GM23338 (cell line): Measurements from ENCODE around the gene DHX32. TPM values are rescaled to one million over a fixed set of nuclear protein-coding genes. Genes with fewer than 3 reads are reported as not detected.

Experiments
- ATAC-seq: fragments of 200-7000 bp; cut with Tn5 transposase; 3 replicates; pipeline ENCODE4 v1.9.1; 2020
- DNase-seq: peaks from one replicate; pipeline ENCODE4 v3.0.0-alpha.2; 2015; ENCODE audit warnings: low spot score
- H2AFZ ChIP-seq: fragments of 200-600 bp; sonication (generic); 2 replicates; pipeline ENCODE4 v1.8.0; 2016; ENCODE audit warnings: antibody characterized with exemption, mild to moderate bottlenecking, moderate library complexity
- H3F3A ChIP-seq: fragments of 200-600 bp; sonication (generic); replicated peaks from 2 replicates; pipeline ENCODE4 v1.8.0; 2017; ENCODE audit warnings: antibody characterized with exemption, mixed run types, low read depth
- H3K27ac ChIP-seq: fragments of 200-600 bp; sonication (generic); 2 replicates; pipeline ENCODE4 v1.6.1; 2016; ENCODE audit warnings: low read depth
- H3K27me3 ChIP-seq: fragments of 200-600 bp; sonication (generic); 2 replicates; pipeline ENCODE4 v1.8.0; 2016; ENCODE audit warnings: mild to moderate bottlenecking, mixed run types, moderate library complexity; ENCODE audit not compliant: insufficient read depth
- H3K36me3 ChIP-seq: fragments of 200-600 bp; sonication (generic); 2 replicates; pipeline ENCODE4 v1.8.0; 2016; ENCODE audit warnings: mild to moderate bottlenecking; ENCODE audit not compliant: insufficient read depth
- H3K4me1 ChIP-seq: fragments of 200-600 bp; sonication (generic); 2 replicates; pipeline ENCODE4 v1.8.0; 2016; ENCODE audit warnings: mild to moderate bottlenecking, moderate library complexity; ENCODE audit not compliant: insufficient read depth
- H3K4me2 ChIP-seq: fragments of 200-600 bp; sonication (generic); 2 replicates; pipeline ENCODE4 v1.7.1; 2017; ENCODE audit warnings: mixed run types
- H3K4me3 ChIP-seq: fragments of 200-600 bp; sonication (generic); 2 replicates; pipeline ENCODE4 v1.6.1; 2016; ENCODE audit warnings: mixed run types
- H3K79me2 ChIP-seq: fragments of 200-600 bp; sonication (generic); replicated peaks from 2 replicates; pipeline ENCODE4 v1.8.0; 2017; ENCODE audit warnings: mild to moderate bottlenecking; ENCODE audit not compliant: insufficient read depth
- H3K9me2 ChIP-seq: fragments of 200-600 bp; sonication (generic); 2 replicates; pipeline ENCODE4 v1.8.0; 2017; ENCODE audit not compliant: insufficient read depth
- H4K20me1 ChIP-seq: fragments of 200-600 bp; sonication (generic); replicated peaks from 2 replicates; pipeline ENCODE4 v1.8.0; 2017; ENCODE audit warnings: mild to moderate bottlenecking; ENCODE audit not compliant: insufficient read depth
- H3K27ac Mint-ChIP-seq: 2 replicates; pipeline ENCODE4 v1.8.0; 2020; ENCODE audit warnings: inconsistent platforms, mild to moderate bottlenecking, moderate library complexity, mixed read lengths
- H3K27me3 Mint-ChIP-seq: 3 replicates; pipeline ENCODE4 v1.8.0; 2022; ENCODE audit warnings: low read depth, mild to moderate bottlenecking, moderate library complexity, mixed read lengths, inconsistent platforms; ENCODE audit not compliant: insufficient read depth, poor library complexity
- H3K36me3 Mint-ChIP-seq: 3 replicates; pipeline ENCODE4 v1.8.0; 2021; ENCODE audit warnings: low read depth, mild to moderate bottlenecking, inconsistent platforms, moderate library complexity, mixed read lengths
- H3K4me1 Mint-ChIP-seq: 3 replicates; pipeline ENCODE4 v1.8.0; 2020; ENCODE audit warnings: mild to moderate bottlenecking, inconsistent platforms, mixed read lengths
- H3K4me3 Mint-ChIP-seq: 3 replicates; pipeline ENCODE4 v1.8.0; 2021; ENCODE audit warnings: moderate library complexity, mild to moderate bottlenecking, inconsistent platforms, mixed read lengths
- H3K9me3 Mint-ChIP-seq: 3 replicates; pipeline ENCODE4 v1.8.0; 2020; ENCODE audit warnings: moderate library complexity, mild to moderate bottlenecking, inconsistent platforms, mixed read lengths
- CREB1 ChIP-seq: fragments of 250-450 bp; sonication (Bioruptor Pico); IDR thresholded peaks from 2 replicates; pipeline ENCODE4 v1.5.0; 2020; ENCODE audit warnings: low read depth, mild to moderate bottlenecking, moderate library complexity
- ETS1 ChIP-seq: IDR thresholded peaks from 2 replicates; pipeline ENCODE4 v1.6.1; 2016; ENCODE audit warnings: antibody characterized with exemption
- EZH2 ChIP-seq: fragments of 200-600 bp; sonication (generic); IDR thresholded peaks from one replicate; pipeline ENCODE4 v1.8.0; 2017; ENCODE audit warnings: antibody characterized with exemption, mild to moderate bottlenecking, low read depth; ENCODE audit not compliant: unreplicated experiment
- EZH2phosphoT487 ChIP-seq: fragments of 200-600 bp; sonication (generic); IDR thresholded peaks from one replicate; pipeline ENCODE4 v1.8.1; 2018; ENCODE audit warnings: antibody characterized with exemption; ENCODE audit not compliant: unreplicated experiment
- JUNB ChIP-seq: IDR thresholded peaks from one replicate; pipeline ENCODE4 v1.6.1; 2016; ENCODE audit warnings: antibody characterized with exemption; ENCODE audit not compliant: unreplicated experiment
- NANOG ChIP-seq: IDR thresholded peaks from 2 replicates; pipeline ENCODE4 v1.6.1; 2016; ENCODE audit warnings: antibody characterized with exemption, borderline replicate concordance
- POLR2AphosphoS5 ChIP-seq: IDR thresholded peaks from 2 replicates; pipeline ENCODE4 v1.6.1; 2016; ENCODE audit warnings: antibody characterized with exemption, low read depth
- STAT1 ChIP-seq: IDR thresholded peaks from one replicate; pipeline ENCODE4 v1.6.1; 2016; ENCODE audit warnings: antibody characterized with exemption; ENCODE audit not compliant: unreplicated experiment
- ZNF114 ChIP-seq: fragments of 250-450 bp; sonication (Bioruptor Pico); IDR thresholded peaks from 2 replicates; pipeline ENCODE4 v1.5.0; 2020; ENCODE audit warnings: mild to moderate bottlenecking, moderate library complexity
- ZNF331 ChIP-seq: fragments of 250-450 bp; sonication (Bioruptor Pico); IDR thresholded peaks from 2 replicates; pipeline ENCODE4 v1.5.0; 2020; ENCODE audit warnings: low read depth, mild to moderate bottlenecking, moderate library complexity
- polyA plus RNA-seq: library from polyadenylated mRNA; unstranded; fragments of >200 nt; fragmentation: Nextera tagmentation; extraction: Ambion mirVana; gene quantifications from 2 replicates; pipeline ENCODE4 v1.2.1, GENCODE V29; 2016
- total RNA-seq: library from RNA; depleted of rRNA; stranded (reverse); fragments of >200 nt; shearing (Covaris generic); gene quantifications from 2 replicates; pipeline ENCODE4 v1.2.3, GENCODE V29; 2014
- TF ChIP-seq, protein P1 (sequence below): IDR thresholded peaks from one replicate; pipeline ENCODE4 v1.6.1; 2018; ENCODE audit warnings: antibody characterized with exemption; ENCODE audit not compliant: unreplicated experiment
- TF ChIP-seq, protein P2 (sequence below): fragments of 250-450 bp; sonication (Bioruptor Pico); IDR thresholded peaks from 2 replicates; pipeline ENCODE4 v1.5.0; 2020; ENCODE audit warnings: mild to moderate bottlenecking, moderate library complexity
- TF ChIP-seq, protein P3 (sequence below), 2 experiments: fragments of 200-600 bp in 1 of 2; sonication (generic) in 1 of 2; conservative IDR thresholded peaks; 2 replicates each; pipeline versions ENCODE4 v1.5.1 to v1.6.1; 2016 to 2017; ENCODE audit warnings: antibody characterized with exemption in 2 of 2, low read depth in 2 of 2, mild to moderate bottlenecking in 2 of 2, moderate library complexity in 1 of 2

Gene DHX32
- total and polyA plus RNA-seq, 2 experiments from 2014 or later, result 9.5 to 21.6 TPM

GRCh38 chr10:125811251-125811650 is 69.8 kb downstream of the DHX32 start:
- Histone ChIP-seq H3K4me2 (no peak overlapping the region), H3K4me1 (no peaks in the 10 kb centered on the region), H3K36me3 (no peaks in the 10 kb centered on the region; the same call in 1 of the 2 replicates), H3K79me2 (no peaks in the 10 kb centered on the region), H3K9me2 (no peaks in the 10 kb centered on the region), H2AFZ (no peak overlapping the region), H3K27ac (no peak overlapping the region), H3K4me3 (no peak overlapping the region), H3K27me3 (no peaks in the 10 kb centered on the region), H3F3A (no peaks in the 10 kb centered on the region), H4K20me1 (no peaks in the 10 kb centered on the region; the same call in 1 of the 2 replicates)
- no peaks in the 10 kb centered on the region for H3K9me3 Mint-ChIP-seq
- ATAC-seq (no peak), DNase-seq (no peak)
- no peak for TF ChIP-seq EZH2phosphoT487
- TF ChIP-seq ZNF114 (CRISPR knock-in tag), result no peak
- TF ChIP-seq JUNB, result no peak
- TF ChIP-seq CREB1, result no peak
- TF ChIP-seq ZNF331 (CRISPR knock-in tag), result no peak
- no peak for TF ChIP-seq POLR2AphosphoS5
- TF ChIP-seq ETS1, result no peak
- TF ChIP-seq, protein P1, sequence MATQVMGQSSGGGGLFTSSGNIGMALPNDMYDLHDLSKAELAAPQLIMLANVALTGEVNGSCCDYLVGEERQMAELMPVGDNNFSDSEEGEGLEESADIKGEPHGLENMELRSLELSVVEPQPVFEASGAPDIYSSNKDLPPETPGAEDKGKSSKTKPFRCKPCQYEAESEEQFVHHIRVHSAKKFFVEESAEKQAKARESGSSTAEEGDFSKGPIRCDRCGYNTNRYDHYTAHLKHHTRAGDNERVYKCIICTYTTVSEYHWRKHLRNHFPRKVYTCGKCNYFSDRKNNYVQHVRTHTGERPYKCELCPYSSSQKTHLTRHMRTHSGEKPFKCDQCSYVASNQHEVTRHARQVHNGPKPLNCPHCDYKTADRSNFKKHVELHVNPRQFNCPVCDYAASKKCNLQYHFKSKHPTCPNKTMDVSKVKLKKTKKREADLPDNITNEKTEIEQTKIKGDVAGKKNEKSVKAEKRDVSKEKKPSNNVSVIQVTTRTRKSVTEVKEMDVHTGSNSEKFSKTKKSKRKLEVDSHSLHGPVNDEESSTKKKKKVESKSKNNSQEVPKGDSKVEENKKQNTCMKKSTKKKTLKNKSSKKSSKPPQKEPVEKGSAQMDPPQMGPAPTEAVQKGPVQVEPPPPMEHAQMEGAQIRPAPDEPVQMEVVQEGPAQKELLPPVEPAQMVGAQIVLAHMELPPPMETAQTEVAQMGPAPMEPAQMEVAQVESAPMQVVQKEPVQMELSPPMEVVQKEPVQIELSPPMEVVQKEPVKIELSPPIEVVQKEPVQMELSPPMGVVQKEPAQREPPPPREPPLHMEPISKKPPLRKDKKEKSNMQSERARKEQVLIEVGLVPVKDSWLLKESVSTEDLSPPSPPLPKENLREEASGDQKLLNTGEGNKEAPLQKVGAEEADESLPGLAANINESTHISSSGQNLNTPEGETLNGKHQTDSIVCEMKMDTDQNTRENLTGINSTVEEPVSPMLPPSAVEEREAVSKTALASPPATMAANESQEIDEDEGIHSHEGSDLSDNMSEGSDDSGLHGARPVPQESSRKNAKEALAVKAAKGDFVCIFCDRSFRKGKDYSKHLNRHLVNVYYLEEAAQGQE, result no peak
- TF ChIP-seq, protein P2, sequence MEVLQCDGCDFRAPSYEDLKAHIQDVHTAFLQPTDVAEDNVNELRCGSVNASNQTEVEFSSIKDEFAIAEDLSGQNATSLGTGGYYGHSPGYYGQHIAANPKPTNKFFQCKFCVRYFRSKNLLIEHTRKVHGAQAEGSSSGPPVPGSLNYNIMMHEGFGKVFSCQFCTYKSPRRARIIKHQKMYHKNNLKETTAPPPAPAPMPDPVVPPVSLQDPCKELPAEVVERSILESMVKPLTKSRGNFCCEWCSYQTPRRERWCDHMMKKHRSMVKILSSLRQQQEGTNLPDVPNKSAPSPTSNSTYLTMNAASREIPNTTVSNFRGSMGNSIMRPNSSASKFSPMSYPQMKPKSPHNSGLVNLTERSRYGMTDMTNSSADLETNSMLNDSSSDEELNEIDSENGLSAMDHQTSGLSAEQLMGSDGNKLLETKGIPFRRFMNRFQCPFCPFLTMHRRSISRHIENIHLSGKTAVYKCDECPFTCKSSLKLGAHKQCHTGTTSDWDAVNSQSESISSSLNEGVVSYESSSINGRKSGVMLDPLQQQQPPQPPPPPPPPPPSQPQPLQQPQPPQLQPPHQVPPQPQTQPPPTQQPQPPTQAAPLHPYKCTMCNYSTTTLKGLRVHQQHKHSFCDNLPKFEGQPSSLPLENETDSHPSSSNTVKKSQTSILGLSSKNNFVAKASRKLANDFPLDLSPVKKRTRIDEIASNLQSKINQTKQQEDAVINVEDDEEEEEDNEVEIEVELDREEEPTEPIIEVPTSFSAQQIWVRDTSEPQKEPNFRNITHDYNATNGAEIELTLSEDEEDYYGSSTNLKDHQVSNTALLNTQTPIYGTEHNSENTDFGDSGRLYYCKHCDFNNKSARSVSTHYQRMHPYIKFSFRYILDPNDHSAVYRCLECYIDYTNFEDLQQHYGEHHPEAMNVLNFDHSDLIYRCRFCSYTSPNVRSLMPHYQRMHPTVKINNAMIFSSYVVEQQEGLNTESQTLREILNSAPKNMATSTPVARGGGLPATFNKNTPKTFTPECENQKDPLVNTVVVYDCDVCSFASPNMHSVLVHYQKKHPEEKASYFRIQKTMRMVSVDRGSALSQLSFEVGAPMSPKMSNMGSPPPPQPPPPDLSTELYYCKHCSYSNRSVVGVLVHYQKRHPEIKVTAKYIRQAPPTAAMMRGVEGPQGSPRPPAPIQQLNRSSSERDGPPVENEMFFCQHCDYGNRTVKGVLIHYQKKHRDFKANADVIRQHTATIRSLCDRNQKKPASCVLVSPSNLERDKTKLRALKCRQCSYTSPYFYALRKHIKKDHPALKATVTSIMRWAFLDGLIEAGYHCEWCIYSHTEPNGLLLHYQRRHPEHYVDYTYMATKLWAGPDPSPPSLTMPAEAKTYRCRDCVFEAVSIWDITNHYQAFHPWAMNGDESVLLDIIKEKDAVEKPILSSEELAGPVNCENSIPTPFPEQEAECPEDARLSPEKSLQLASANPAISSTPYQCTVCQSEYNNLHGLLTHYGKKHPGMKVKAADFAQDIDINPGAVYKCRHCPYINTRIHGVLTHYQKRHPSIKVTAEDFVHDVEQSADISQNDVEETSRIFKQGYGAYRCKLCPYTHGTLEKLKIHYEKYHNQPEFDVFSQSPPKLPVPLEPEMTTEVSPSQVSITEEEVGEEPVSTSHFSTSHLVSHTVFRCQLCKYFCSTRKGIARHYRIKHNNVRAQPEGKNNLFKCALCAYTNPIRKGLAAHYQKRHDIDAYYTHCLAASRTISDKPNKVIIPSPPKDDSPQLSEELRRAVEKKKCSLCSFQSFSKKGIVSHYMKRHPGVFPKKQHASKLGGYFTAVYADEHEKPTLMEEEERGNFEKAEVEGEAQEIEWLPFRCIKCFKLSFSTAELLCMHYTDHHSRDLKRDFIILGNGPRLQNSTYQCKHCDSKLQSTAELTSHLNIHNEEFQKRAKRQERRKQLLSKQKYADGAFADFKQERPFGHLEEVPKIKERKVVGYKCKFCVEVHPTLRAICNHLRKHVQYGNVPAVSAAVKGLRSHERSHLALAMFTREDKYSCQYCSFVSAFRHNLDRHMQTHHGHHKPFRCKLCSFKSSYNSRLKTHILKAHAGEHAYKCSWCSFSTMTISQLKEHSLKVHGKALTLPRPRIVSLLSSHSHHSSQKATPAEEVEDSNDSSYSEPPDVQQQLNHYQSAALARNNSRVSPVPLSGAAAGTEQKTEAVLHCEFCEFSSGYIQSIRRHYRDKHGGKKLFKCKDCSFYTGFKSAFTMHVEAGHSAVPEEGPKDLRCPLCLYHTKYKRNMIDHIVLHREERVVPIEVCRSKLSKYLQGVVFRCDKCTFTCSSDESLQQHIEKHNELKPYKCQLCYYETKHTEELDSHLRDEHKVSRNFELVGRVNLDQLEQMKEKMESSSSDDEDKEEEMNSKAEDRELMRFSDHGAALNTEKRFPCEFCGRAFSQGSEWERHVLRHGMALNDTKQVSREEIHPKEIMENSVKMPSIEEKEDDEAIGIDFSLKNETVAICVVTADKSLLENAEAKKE (CRISPR knock-in tag), result no peak
- TF ChIP-seq EZH2, result no peak
- no peak for TF ChIP-seq NANOG
- TF ChIP-seq, protein P3, sequence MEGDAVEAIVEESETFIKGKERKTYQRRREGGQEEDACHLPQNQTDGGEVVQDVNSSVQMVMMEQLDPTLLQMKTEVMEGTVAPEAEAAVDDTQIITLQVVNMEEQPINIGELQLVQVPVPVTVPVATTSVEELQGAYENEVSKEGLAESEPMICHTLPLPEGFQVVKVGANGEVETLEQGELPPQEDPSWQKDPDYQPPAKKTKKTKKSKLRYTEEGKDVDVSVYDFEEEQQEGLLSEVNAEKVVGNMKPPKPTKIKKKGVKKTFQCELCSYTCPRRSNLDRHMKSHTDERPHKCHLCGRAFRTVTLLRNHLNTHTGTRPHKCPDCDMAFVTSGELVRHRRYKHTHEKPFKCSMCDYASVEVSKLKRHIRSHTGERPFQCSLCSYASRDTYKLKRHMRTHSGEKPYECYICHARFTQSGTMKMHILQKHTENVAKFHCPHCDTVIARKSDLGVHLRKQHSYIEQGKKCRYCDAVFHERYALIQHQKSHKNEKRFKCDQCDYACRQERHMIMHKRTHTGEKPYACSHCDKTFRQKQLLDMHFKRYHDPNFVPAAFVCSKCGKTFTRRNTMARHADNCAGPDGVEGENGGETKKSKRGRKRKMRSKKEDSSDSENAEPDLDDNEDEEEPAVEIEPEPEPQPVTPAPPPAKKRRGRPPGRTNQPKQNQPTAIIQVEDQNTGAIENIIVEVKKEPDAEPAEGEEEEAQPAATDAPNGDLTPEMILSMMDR (conservative IDR thresholded peaks at IDR 0.05; ENCODE audit: low read depth in 2 of 2), result no peak
- TF ChIP-seq STAT1, result no peak
- H3K4me1 Mint-ChIP-seq, result no peaks in the 10 kb centered on the region
- H3K27ac Mint-ChIP-seq, result no peak overlapping the region
- no peaks in the 10 kb centered on the region for H3K27me3 Mint-ChIP-seq
- H3K36me3 Mint-ChIP-seq, result peaks cover 31% of the 10 kb centered on the region
- no peak overlapping the region for H3K4me3 Mint-ChIP-seq
